ENCODE results near the gene FBXL17. TPM values are rescaled to one million over a fixed set of nuclear protein-coding genes. Genes with fewer than 3 reads are reported as not detected.

The FBXL17 gene
- total and polyA plus RNA-seq, 4 donors = 30.0 to 58.0 (median 40.3) TPM

- Histone ChIP-seq H3K4me3 (ENCODE audit: low read depth, low read length) (no peak overlapping the region), H3K9me3 (ENCODE audit: control insufficient read depth, insufficient read depth, low read length) (no peaks in the 10 kb centered on the region), H3K36me3 (ENCODE audit: control insufficient read depth, insufficient read depth, low read length) (no peaks in the 10 kb centered on the region), H3K27me3 (ENCODE audit: control insufficient read depth, insufficient read depth, low read length) (no peaks in the 10 kb centered on the region), H3K4me1 (ENCODE audit: control insufficient read depth, insufficient read depth, low read length) (no peaks in the 10 kb centered on the region), H3K27ac (ENCODE audit: low read depth, low read length) (no peak overlapping the region)
- no peak for DNase-seq (ENCODE audit: low read depth in 4 of 6, low spot score in 6 of 6)
- no CpG with 5 or more reads among the region's 1 CpG for WGBS (ENCODE audit: insufficient coverage)
Observed at GRCh38 chr5:108149369-108149768, 232.5 kb downstream of the FBXL17 start.

- no peaks in the 10 kb centered on the region for H3K9me3 ChIP-seq (ENCODE audit: control insufficient read depth, insufficient read depth, low read length)
- H3K27ac ChIP-seq (ENCODE audit: low read depth, low read length) = no peak overlapping the region
- peak in 2 of 6 donors; percentile 7 to 49 for DNase-seq (ENCODE audit: low read depth in 4 of 6, low spot score in 6 of 6)
- H3K36me3 ChIP-seq (ENCODE audit: control insufficient read depth, insufficient read depth, low read length) = no peaks in the 10 kb centered on the region
- no peaks in the 10 kb centered on the region for H3K27me3 ChIP-seq (ENCODE audit: control insufficient read depth, insufficient read depth, low read length)
- H3K4me1 ChIP-seq (ENCODE audit: control insufficient read depth, insufficient read depth, low read length) = no peaks in the 10 kb centered on the region
- H3K4me3 ChIP-seq (ENCODE audit: low read depth, low read length) = no peak overlapping the region
Observed at GRCh38 chr5:108148715-108149139, 233.2 kb downstream of the FBXL17 start.

- H3K27me3 ChIP-seq (ENCODE audit: control insufficient read depth, insufficient read depth, low read length) = no peaks in the 10 kb centered on the region
- H3K36me3 ChIP-seq (ENCODE audit: control insufficient read depth, insufficient read depth, low read length) = no peaks in the 10 kb centered on the region
- H3K4me1 ChIP-seq (ENCODE audit: control insufficient read depth, insufficient read depth, low read length) = no peaks in the 10 kb centered on the region
- H3K9me3 ChIP-seq (ENCODE audit: control insufficient read depth, insufficient read depth, low read length) = no peaks in the 10 kb centered on the region
- no peak overlapping the region for H3K27ac ChIP-seq (ENCODE audit: low read depth, low read length)
- no peak for DNase-seq (ENCODE audit: low read depth in 4 of 6, low spot score in 6 of 6)
- no CpG with 5 or more reads among the region's 4 CpGs for WGBS (ENCODE audit: insufficient coverage)
- H3K4me3 ChIP-seq (ENCODE audit: low read depth, low read length) = no peak overlapping the region
Observed at GRCh38 chr5:108146222-108146621, 235.7 kb downstream of the FBXL17 start.

- H3K36me3 ChIP-seq (ENCODE audit: control insufficient read depth, insufficient read depth, low read length) = no peaks in the 10 kb centered on the region
- H3K27me3 ChIP-seq (ENCODE audit: control insufficient read depth, insufficient read depth, low read length) = no peaks in the 10 kb centered on the region
- no peaks in the 10 kb centered on the region for H3K4me1 ChIP-seq (ENCODE audit: control insufficient read depth, insufficient read depth, low read length)
- WGBS (ENCODE audit: insufficient coverage) = no CpG with 5 or more reads among the region's 1 CpG
- H3K4me3 ChIP-seq (ENCODE audit: low read depth, low read length) = no peak overlapping the region
- DNase-seq (ENCODE audit: low read depth in 4 of 6, low spot score in 6 of 6) = no peak
- H3K9me3 ChIP-seq (ENCODE audit: control insufficient read depth, insufficient read depth, low read length) = no peaks in the 10 kb centered on the region
- no peak overlapping the region for H3K27ac ChIP-seq (ENCODE audit: low read depth, low read length)
Observed at GRCh38 chr5:108145351-108145750, 236.5 kb downstream of the FBXL17 start.

GRCh38 chr5:108144332-108144731 lies 237.6 kb downstream of the FBXL17 start:
- no peaks in the 10 kb centered on the region for H3K9me3 ChIP-seq (ENCODE audit: control insufficient read depth, insufficient read depth, low read length)
- H3K27me3 ChIP-seq (ENCODE audit: control insufficient read depth, insufficient read depth, low read length) = no peaks in the 10 kb centered on the region
- H3K4me1 ChIP-seq (ENCODE audit: control insufficient read depth, insufficient read depth, low read length) = no peaks in the 10 kb centered on the region
- H3K27ac ChIP-seq (ENCODE audit: low read depth, low read length) = no peak overlapping the region
- H3K36me3 ChIP-seq (ENCODE audit: control insufficient read depth, insufficient read depth, low read length) = no peaks in the 10 kb centered on the region
- WGBS (ENCODE audit: insufficient coverage) = no CpG with 5 or more reads among the region's 4 CpGs
- no peak overlapping the region for H3K4me3 ChIP-seq (ENCODE audit: low read depth, low read length)
- no peak for DNase-seq (ENCODE audit: low read depth in 4 of 6, low spot score in 6 of 6)

- Histone ChIP-seq H3K9me3 (ENCODE audit: control insufficient read depth, insufficient read depth, low read length) (no peaks in the 10 kb centered on the region), H3K36me3 (ENCODE audit: control insufficient read depth, insufficient read depth, low read length) (no peaks in the 10 kb centered on the region), H3K4me3 (ENCODE audit: low read depth, low read length) (no peak overlapping the region), H3K27ac (ENCODE audit: low read depth, low read length) (no peak overlapping the region), H3K4me1 (ENCODE audit: control insufficient read depth, insufficient read depth, low read length) (no peaks in the 10 kb centered on the region), H3K27me3 (ENCODE audit: control insufficient read depth, insufficient read depth, low read length) (no peaks in the 10 kb centered on the region)
- no peak for DNase-seq (ENCODE audit: low read depth in 4 of 6, low spot score in 6 of 6)
Observed at GRCh38 chr5:108143581-108143980, 238.3 kb downstream of the FBXL17 start.

GRCh38 chr5:108141676-108142075 lies 240.2 kb downstream of the FBXL17 start:
- Histone ChIP-seq H3K36me3 (ENCODE audit: control insufficient read depth, insufficient read depth, low read length) (no peaks in the 10 kb centered on the region), H3K9me3 (ENCODE audit: control insufficient read depth, insufficient read depth, low read length) (no peaks in the 10 kb centered on the region), H3K4me1 (ENCODE audit: control insufficient read depth, insufficient read depth, low read length) (no peaks in the 10 kb centered on the region), H3K27me3 (ENCODE audit: control insufficient read depth, insufficient read depth, low read length) (no peaks in the 10 kb centered on the region), H3K4me3 (ENCODE audit: low read depth, low read length) (no peak overlapping the region), H3K27ac (ENCODE audit: low read depth, low read length) (no peak overlapping the region)
- no peak for DNase-seq (ENCODE audit: low read depth in 4 of 6, low spot score in 6 of 6)
- 100% methylated on average over 1 of the region's 2 CpGs for WGBS (ENCODE audit: insufficient coverage)

GRCh38 chr5:108136493-108136892 lies 245.4 kb downstream of the FBXL17 start:
- no peak for DNase-seq (ENCODE audit: low read depth in 4 of 6, low spot score in 6 of 6)
- Histone ChIP-seq H3K4me3 (ENCODE audit: low read depth, low read length) (no peak overlapping the region), H3K27ac (ENCODE audit: low read depth, low read length) (no peak overlapping the region), H3K36me3 (ENCODE audit: control insufficient read depth, insufficient read depth, low read length) (no peaks in the 10 kb centered on the region), H3K27me3 (ENCODE audit: control insufficient read depth, insufficient read depth, low read length) (no peaks in the 10 kb centered on the region), H3K4me1 (ENCODE audit: control insufficient read depth, insufficient read depth, low read length) (no peaks in the 10 kb centered on the region), H3K9me3 (ENCODE audit: control insufficient read depth, insufficient read depth, low read length) (no peaks in the 10 kb centered on the region)
- no CpG with 5 or more reads among the region's 2 CpGs for WGBS (ENCODE audit: insufficient coverage)

GRCh38 chr5:108129129-108129528 lies 252.8 kb downstream of the FBXL17 start:
- H3K27ac ChIP-seq (ENCODE audit: low read depth, low read length) = no peak overlapping the region
- H3K36me3 ChIP-seq (ENCODE audit: control insufficient read depth, insufficient read depth, low read length) = no peaks in the 10 kb centered on the region
- H3K4me1 ChIP-seq (ENCODE audit: control insufficient read depth, insufficient read depth, low read length) = no peaks in the 10 kb centered on the region
- no peaks in the 10 kb centered on the region for H3K9me3 ChIP-seq (ENCODE audit: control insufficient read depth, insufficient read depth, low read length)
- no peak overlapping the region for H3K4me3 ChIP-seq (ENCODE audit: low read depth, low read length)
- DNase-seq (ENCODE audit: low read depth in 4 of 6, low spot score in 6 of 6) = no peak
- no peaks in the 10 kb centered on the region for H3K27me3 ChIP-seq (ENCODE audit: control insufficient read depth, insufficient read depth, low read length)
- WGBS (ENCODE audit: insufficient coverage) = no CpG with 5 or more reads among the region's 1 CpG

GRCh38 chr5:108125771-108126511 lies 256.0 kb downstream of the FBXL17 start:
- Histone ChIP-seq H3K4me3 (ENCODE audit: low read depth, low read length) (no peak overlapping the region), H3K4me1 (ENCODE audit: control insufficient read depth, insufficient read depth, low read length) (no peaks in the 10 kb centered on the region), H3K9me3 (ENCODE audit: control insufficient read depth, insufficient read depth, low read length) (no peaks in the 10 kb centered on the region), H3K27ac (ENCODE audit: low read depth, low read length) (no peak overlapping the region), H3K36me3 (ENCODE audit: control insufficient read depth, insufficient read depth, low read length) (no peaks in the 10 kb centered on the region), H3K27me3 (ENCODE audit: control insufficient read depth, insufficient read depth, low read length) (no peaks in the 10 kb centered on the region)
- 86% methylated on average over 1 of the region's 3 CpGs for WGBS (ENCODE audit: insufficient coverage)
- DNase-seq (ENCODE audit: low read depth in 4 of 6, low spot score in 6 of 6) = no peak
